Calu3 (cell line): ENCODE results near the gene SCNN1B. TPM values are rescaled to one million over a fixed set of nuclear protein-coding genes. Genes with fewer than 3 reads are reported as not detected.

Experiments used
- BruUV-seq: library from RNA; stranded (reverse); fragments of 400-500 nt; replicated peaks from 2 replicates; lab custom pipeline; 2021; lab: Mats Ljungman, UMichigan
- CTCF ChIA-PET: fragments of 300-600 bp; sonication (Branson Sonifier 250); formaldehyde crosslinking; loops from one replicate; lab custom pipeline; 2022; ENCODE audit warnings: antibody characterized with exemption; lab: Charles Lee
- DNase-seq: peaks from one replicate; pipeline ENCODE4 v3.0.0; 2022
- H3K27ac Mint-ChIP-seq: one replicate; pipeline ENCODE4 v1.8.0; 2022; ENCODE audit warnings: mixed read lengths; ENCODE audit not compliant: unreplicated experiment
- H3K27me3 Mint-ChIP-seq: one replicate; pipeline ENCODE4 v1.8.0; 2022; ENCODE audit warnings: mixed read lengths; ENCODE audit not compliant: unreplicated experiment
- H3K36me3 Mint-ChIP-seq: one replicate; pipeline ENCODE4 v1.8.0; 2022; ENCODE audit warnings: mild to moderate bottlenecking, moderate library complexity, mixed read lengths; ENCODE audit not compliant: insufficient read depth, unreplicated experiment
- H3K4me1 Mint-ChIP-seq: one replicate; pipeline ENCODE4 v1.8.0; 2022; ENCODE audit warnings: mild to moderate bottlenecking, low read depth, mixed read lengths; ENCODE audit not compliant: unreplicated experiment
- H3K4me3 Mint-ChIP-seq: one replicate; pipeline ENCODE4 v1.8.0; 2022; ENCODE audit warnings: mild to moderate bottlenecking, low read depth, moderate library complexity, mixed read lengths; ENCODE audit not compliant: unreplicated experiment
- H3K9me3 Mint-ChIP-seq: one replicate; pipeline ENCODE4 v1.8.0; 2022; ENCODE audit warnings: low read depth, mixed read lengths; ENCODE audit not compliant: unreplicated experiment
- intact Hi-C: fragments of 100-400 bp; cut with micrococcal nuclease; formaldehyde crosslinking; loops from one replicate; pipeline ENCODE4 v1.10.0; 2022; ENCODE audit not compliant: unreplicated experiment
- total RNA-seq: library from RNA; stranded (reverse); gene quantifications from 2 replicates; pipeline ENCODE4 v1.2.3, GENCODE V29; 2022
- TF ChIP-seq, protein P1 (sequence below): fragments of 200-600 bp; IDR thresholded peaks from one replicate; pipeline ENCODE4 v1.8.0; 2022; ENCODE audit warnings: antibody characterized with exemption; ENCODE audit not compliant: unreplicated experiment

The SCNN1B gene
- total RNA-seq, 1 experiment from 2014 or later: not detected

DNA sequence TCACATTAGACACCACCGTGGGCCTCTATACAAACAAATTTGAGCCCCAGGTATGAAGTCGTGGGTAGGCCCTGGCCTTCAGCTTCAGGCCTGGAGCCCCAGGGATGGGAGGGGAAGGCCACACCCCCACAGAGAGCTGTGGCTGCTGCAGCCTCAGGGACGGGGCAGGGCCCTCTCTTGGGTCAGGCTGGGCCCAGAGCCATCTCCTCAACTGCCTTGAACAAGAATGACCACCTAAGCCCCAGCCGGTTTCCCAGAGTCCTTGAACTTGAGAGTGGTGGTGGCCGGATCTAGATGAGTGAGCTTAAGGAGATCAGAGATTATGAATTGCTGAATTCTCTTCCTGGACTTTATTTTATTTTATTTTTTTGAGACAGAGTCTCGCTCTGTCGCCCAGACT, 18.6 kb downstream of the SCNN1B start:
- no peak overlapping the region for H3K4me3 Mint-ChIP-seq
- CTCF ChIA-PET: no interaction called here
- peaks cover 22% of the 10 kb centered on the region for H3K27me3 Mint-ChIP-seq

DNA sequence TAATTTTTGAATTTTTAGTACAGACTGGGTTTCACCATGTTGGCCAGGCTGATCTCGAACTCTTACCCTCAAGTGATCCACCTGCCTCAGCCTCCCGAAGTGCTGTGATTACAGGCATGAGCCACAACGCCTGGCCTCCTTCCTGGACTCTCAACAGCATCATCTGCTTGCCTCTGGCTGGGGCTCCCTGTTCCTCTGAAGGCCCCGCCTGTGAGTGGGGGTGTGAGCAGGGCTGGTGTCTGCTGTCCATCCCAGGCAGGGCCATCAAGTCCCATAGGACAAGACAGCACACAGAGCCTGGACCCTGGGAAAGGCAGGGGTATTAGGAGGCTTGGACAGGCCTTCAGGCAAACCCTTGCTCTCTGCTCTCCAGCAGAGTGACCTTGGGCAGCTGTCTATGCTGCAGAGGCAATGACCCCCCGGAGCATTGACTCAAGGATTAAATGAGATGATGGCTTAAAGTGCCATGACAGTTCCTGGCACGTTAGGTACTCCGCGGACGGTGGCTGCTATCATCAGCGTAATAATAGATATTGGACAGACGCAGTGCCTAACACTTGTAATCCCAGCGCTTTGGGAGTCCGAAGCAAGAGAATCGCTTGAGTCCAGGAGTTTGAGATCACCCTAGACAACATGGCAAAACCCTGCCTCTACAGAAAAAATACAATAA, 19.2 kb downstream of the SCNN1B start:
- intact Hi-C loops: no loop called here

More for the DNA sequence above, 18.6 kb downstream of the SCNN1B start:
- Mint-ChIP-seq H3K27ac (no peak overlapping the region), H3K9me3 (no peaks in the 10 kb centered on the region), H3K36me3 (no peaks in the 10 kb centered on the region), H3K4me1 (no peaks in the 10 kb centered on the region)
- BruUV-seq: no TSS peak
- TF ChIP-seq, protein P1, sequence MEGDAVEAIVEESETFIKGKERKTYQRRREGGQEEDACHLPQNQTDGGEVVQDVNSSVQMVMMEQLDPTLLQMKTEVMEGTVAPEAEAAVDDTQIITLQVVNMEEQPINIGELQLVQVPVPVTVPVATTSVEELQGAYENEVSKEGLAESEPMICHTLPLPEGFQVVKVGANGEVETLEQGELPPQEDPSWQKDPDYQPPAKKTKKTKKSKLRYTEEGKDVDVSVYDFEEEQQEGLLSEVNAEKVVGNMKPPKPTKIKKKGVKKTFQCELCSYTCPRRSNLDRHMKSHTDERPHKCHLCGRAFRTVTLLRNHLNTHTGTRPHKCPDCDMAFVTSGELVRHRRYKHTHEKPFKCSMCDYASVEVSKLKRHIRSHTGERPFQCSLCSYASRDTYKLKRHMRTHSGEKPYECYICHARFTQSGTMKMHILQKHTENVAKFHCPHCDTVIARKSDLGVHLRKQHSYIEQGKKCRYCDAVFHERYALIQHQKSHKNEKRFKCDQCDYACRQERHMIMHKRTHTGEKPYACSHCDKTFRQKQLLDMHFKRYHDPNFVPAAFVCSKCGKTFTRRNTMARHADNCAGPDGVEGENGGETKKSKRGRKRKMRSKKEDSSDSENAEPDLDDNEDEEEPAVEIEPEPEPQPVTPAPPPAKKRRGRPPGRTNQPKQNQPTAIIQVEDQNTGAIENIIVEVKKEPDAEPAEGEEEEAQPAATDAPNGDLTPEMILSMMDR: no peak
- no peak for DNase-seq
- intact Hi-C loops: no loop called here

DNA sequence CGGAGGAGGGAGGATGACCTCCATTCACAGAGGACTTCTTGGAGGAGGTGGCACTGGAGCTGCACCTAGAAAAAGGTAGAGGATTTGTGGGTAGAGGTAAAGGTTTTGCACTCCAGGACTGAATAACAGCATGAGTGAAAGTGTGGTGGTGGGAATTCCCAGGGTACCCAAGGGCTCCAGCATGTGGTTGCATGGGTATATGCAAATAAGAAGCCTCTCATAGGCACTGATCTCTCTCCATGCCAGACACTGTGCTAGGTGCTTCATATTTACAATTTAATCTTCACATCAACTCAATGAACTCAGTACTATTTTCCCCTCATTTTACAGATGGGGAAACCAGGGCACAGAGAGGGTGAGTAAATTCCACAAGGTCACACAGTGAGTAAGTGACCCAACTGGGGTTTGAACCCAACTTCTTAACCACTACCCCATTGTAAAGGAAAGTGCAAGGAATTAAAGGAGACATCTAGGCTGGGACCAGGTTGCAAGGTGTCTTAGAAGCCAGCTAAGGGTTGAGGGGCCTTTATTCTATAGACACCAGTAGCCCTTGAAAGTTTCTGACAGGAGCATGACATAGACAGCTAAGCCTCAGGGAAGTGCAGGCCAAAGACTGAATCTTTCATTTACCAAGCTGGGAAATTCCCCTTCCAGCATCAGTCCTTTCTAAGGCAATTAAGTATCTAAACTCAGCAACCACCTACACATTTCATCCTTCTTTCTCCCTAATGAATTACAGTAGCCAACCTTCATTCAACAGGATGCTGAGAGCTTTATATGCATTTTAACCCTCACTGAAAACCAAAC, 21.3 kb downstream of the SCNN1B start:
- TF ChIP-seq, protein P1: no peak
- CTCF ChIA-PET: interaction anchor here (0.6 to 0.7 kb wide), 2 partner anchors 27 to 177 kb away, joined by 3 read pairs; no protein-coding TSS in a partner anchor
- Mint-ChIP-seq H3K9me3 (no peaks in the 10 kb centered on the region), H3K4me3 (no peak overlapping the region), H3K27ac (no peak overlapping the region), H3K36me3 (no peaks in the 10 kb centered on the region), H3K4me1 (no peaks in the 10 kb centered on the region), H3K27me3 (peaks cover 22% of the 10 kb centered on the region)
- no TSS peak for BruUV-seq
- no peak for DNase-seq
- intact Hi-C loops: no loop called here

More for the DNA sequence above, 19.2 kb downstream of the SCNN1B start:
- CTCF ChIA-PET: no interaction called here
- Mint-ChIP-seq H3K27ac (no peak overlapping the region), H3K4me3 (no peak overlapping the region), H3K27me3 (peaks cover 22% of the 10 kb centered on the region), H3K9me3 (no peaks in the 10 kb centered on the region), H3K4me1 (no peaks in the 10 kb centered on the region), H3K36me3 (no peaks in the 10 kb centered on the region)
- TF ChIP-seq, protein P1: no peak
- no peak for DNase-seq
- BruUV-seq: no TSS peak

DNA sequence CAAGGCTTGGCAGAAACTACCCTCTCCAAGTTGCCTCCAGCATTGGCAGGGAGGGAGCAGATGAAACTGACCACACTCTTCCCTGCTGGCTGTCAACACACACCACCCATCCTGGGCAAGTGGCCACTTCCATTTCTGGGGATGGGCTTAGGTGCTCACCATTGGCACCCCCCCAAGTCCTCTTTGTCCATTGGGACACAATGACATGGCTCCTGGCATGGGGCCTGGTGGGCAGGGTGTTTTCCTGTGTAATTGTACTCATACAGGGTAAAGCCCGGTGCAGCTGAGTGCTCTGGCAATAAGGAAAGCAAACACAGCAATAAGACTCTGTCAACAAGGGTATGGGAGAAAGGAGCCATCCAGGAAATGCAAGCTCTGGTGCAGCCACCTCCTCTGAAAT, 22.6 kb downstream of the SCNN1B start:
- no peaks in the 10 kb centered on the region for H3K9me3 Mint-ChIP-seq
- TF ChIP-seq, protein P1: no peak
- intact Hi-C loops: no loop called here

More for the DNA sequence above, 22.6 kb downstream of the SCNN1B start:
- Mint-ChIP-seq H3K27ac (no peak overlapping the region), H3K27me3 (peaks cover 22% of the 10 kb centered on the region), H3K36me3 (no peaks in the 10 kb centered on the region), H3K4me3 (no peak overlapping the region), H3K4me1 (no peaks in the 10 kb centered on the region)
- CTCF ChIA-PET: interaction anchor here (0.7 kb wide), 1 partner anchor 14 kb away, joined by 3 read pairs; no protein-coding TSS in a partner anchor
- no TSS peak for BruUV-seq
- DNase-seq: no peak
